Measurements from ENCODE around the gene MAPK6.

GRCh38 chr15:52083603-52084002, 64.6 kb downstream of the MAPK6 start:
- no peak for TF ChIP-seq CTCF (IDR thresholded peaks at IDR 0.05 in 2 of 3, conservative IDR thresholded peaks at IDR 0.05 in 1 of 3; ENCODE audit: control insufficient read depth in 2 of 3, extremely low read depth in 1 of 3, insufficient read depth in 1 of 3, low read depth in 3 of 3, low read length in 3 of 3)
- no peak for TF ChIP-seq HCFC1 (IDR thresholded peaks at IDR 0.05; ENCODE audit: low read length)

All from GM12878 (cell line).